Colonic mucosa (tissue), 4 donors: ENCODE results near the gene ZNRD2. TPM values are rescaled to one million over a fixed set of nuclear protein-coding genes. Genes with fewer than 3 reads are reported as not detected.

Experiments
- DNase-seq: peaks from one replicate; pipeline ENCODE4 v3.0.0-alpha.2; 2020
- H3K27ac ChIP-seq: fragments of 200-600 bp; one replicate; pipeline ENCODE4 v1.8.0; 2021
- H3K27me3 ChIP-seq: fragments of 200-600 bp; one replicate; pipeline ENCODE4 v1.8.0; 2021
- H3K36me3 ChIP-seq: fragments of 200-600 bp; one replicate; pipeline ENCODE4 v1.8.0; 2021
- H3K4me1 ChIP-seq: fragments of 200-600 bp; one replicate; pipeline ENCODE4 v1.8.0; 2021; ENCODE audit warnings: mild to moderate bottlenecking
- H3K4me3 ChIP-seq: fragments of 200-600 bp; one replicate; pipeline ENCODE4 v1.8.0; 2021
- H3K9ac ChIP-seq, 2 donors: one replicate each; pipeline ENCODE4 v1.7.0; 2013; ENCODE audit warnings: control low read depth in 2 of 2, low read depth in 2 of 2, low read length in 2 of 2
- H3K9me3 ChIP-seq: fragments of 200-600 bp; one replicate; pipeline ENCODE4 v1.8.0; 2021
- CTCF ChIP-seq: fragments of 200-600 bp; IDR thresholded peaks from one replicate; pipeline ENCODE4 v1.8.0; 2022; ENCODE audit warnings: antibody characterized with exemption, mild to moderate bottlenecking
- intact Hi-C: fragments of 100-400 bp; cut with DNase I; formaldehyde crosslinking; loops from one replicate; pipeline ENCODE4 v1.14.1; 2022
- total RNA-seq, 2 donors: library from RNA; stranded (reverse); fragmentation: NEBNext Ultra II Directional in 1 of 2; extraction: Animal tissue kit (Norgen Biotek cat#: 25700) in 1 of 2; gene quantifications; one replicate each; pipeline ENCODE4 v1.2.1, GENCODE V29; 2021
- donor health status: healthy.
- donor health status: DM: no; HTN: no; CAD: no.
- donor health status: DM: no; HTN: no; CAD: no.

ZNRD2 gene
- total RNA-seq, 2 donors from 2014 or later = 16.6 to 30.8 TPM

GRCh38 chr11:65540290-65541092 lies 29.8 kb upstream of the ZNRD2 start:
- H3K27me3 ChIP-seq = no peaks in the 10 kb centered on the region
- peak overlapping the region; percentile 81 for H3K27ac ChIP-seq
- peak overlapping the region; percentile 45 for H3K4me3 ChIP-seq
- TF ChIP-seq CTCF = peak; percentile 81
- no peaks in the 10 kb centered on the region for H3K9me3 ChIP-seq
- peaks cover 8% of the 10 kb centered on the region for H3K4me1 ChIP-seq
- peaks cover under 1% of the 10 kb centered on the region for H3K36me3 ChIP-seq
- peak overlapping the region; percentile 70 to 81 for H3K9ac ChIP-seq
- peak; percentile 94 for DNase-seq
- intact Hi-C loops = loop anchor here (5.0 kb wide), 2 partner anchors 52 to 72 kb away; partner anchors contain the start of gene MAP3K11

GRCh38 chr11:65541093-65541982 lies 28.9 kb upstream of the ZNRD2 start:
- no peaks in the 10 kb centered on the region for H3K36me3 ChIP-seq

GRCh38 chr11:65542738-65543390 lies 27.4 kb upstream of the ZNRD2 start:
- intact Hi-C loops = loop anchor here (5.0 kb wide), 2 partner anchors 49 to 69 kb away; partner anchors contain the start of gene MAP3K11
- no peaks in the 10 kb centered on the region for H3K27me3 ChIP-seq
- DNase-seq = no peak
- peaks cover 8% of the 10 kb centered on the region for H3K4me1 ChIP-seq
- H3K9me3 ChIP-seq = no peaks in the 10 kb centered on the region
- H3K36me3 ChIP-seq = no peaks in the 10 kb centered on the region
- no peak overlapping the region for H3K9ac ChIP-seq
- no peak overlapping the region for H3K27ac ChIP-seq
- no peak overlapping the region for H3K4me3 ChIP-seq
- TF ChIP-seq CTCF = no peak

More at GRCh38 chr11:65541093-65541982, 28.9 kb upstream of the ZNRD2 start:
- Histone ChIP-seq H3K4me3 (peak overlapping the region; percentile 45), H3K4me1 (peaks cover 8% of the 10 kb centered on the region), H3K27ac (peak overlapping the region; percentile 81), H3K27me3 (no peaks in the 10 kb centered on the region), H3K9me3 (no peaks in the 10 kb centered on the region), H3K9ac (peak overlapping the region; percentile 64 to 81)
- peak; percentile 7 for TF ChIP-seq CTCF
- DNase-seq = no peak
- intact Hi-C loops = loop anchor here (5.0 kb wide), 2 partner anchors 51 to 71 kb away; partner anchors contain the start of gene MAP3K11

- H3K9ac ChIP-seq = peak overlapping the region; percentile 56 to 84
- H3K4me3 ChIP-seq = peak overlapping the region; percentile 56
- no peak for TF ChIP-seq CTCF
- intact Hi-C loops = no loop called here
- H3K36me3 ChIP-seq = no peaks in the 10 kb centered on the region
- peak overlapping the region; percentile 80 for H3K27ac ChIP-seq
- no peaks in the 10 kb centered on the region for H3K9me3 ChIP-seq
- H3K27me3 ChIP-seq = no peaks in the 10 kb centered on the region
- peaks cover 3% of the 10 kb centered on the region for H3K4me1 ChIP-seq
- DNase-seq = peak; percentile 43
Measured at GRCh38 chr11:65545853-65546216, 24.4 kb upstream of the ZNRD2 start.
